ENCODE results near the gene EEF1AKMT3. TPM values are rescaled to one million over a fixed set of nuclear protein-coding genes. Genes with fewer than 3 reads are reported as not detected.
A peak's percentile ranks its signal among the peaks of the same experiment; 100 is the strongest.

EEF1AKMT3 gene
- total and polyA plus RNA-seq, 5 donors from 2014 or later = 1.8 to 7.6 (median 2.8) TPM

DNA sequence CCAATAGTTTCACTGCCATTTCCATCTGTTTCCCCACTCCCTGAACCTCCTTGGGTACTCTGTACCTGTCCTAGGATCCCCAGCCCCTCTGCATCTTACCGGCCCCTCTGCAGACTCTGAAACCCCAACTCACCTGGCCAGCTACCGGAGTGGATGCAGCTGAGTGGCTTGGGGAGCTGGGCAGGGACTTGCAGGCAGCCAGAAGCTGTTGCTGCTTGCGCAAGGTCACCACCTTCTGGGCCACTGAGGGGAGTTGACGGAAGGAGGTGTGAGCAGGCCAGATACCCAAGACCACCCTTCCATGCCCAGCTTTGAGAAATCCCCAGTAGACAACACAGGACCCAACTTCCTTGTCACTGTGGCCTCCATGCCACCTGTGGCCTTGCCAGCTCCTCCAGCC, 40.1 kb upstream of the EEF1AKMT3 start:
- ATAC-seq (ENCODE audit: low read depth in 2 of 2) (no peak), DNase-seq (no peak)
- Mint-ChIP-seq H3K27ac (peak overlapping the region in 1 of 3 donors; percentile 63), H3K27me3 (no peaks in the 10 kb centered on the region), H3K4me3 (no peak overlapping the region), H3K9me3 (no peaks in the 10 kb centered on the region), H3K4me1 (peaks cover 0 to 18% (median 13%) of the 10 kb centered on the region in 4 donors), H3K36me3 (peaks cover 57% of the 10 kb centered on the region)
- Histone ChIP-seq H3K27me3 (ENCODE audit: control insufficient read depth, insufficient read depth, low read length) (no peaks in the 10 kb centered on the region), H3K4me3 (ENCODE audit: low read depth, low read length) (no peak overlapping the region), H3K27ac (ENCODE audit: insufficient read depth, low read length, poor library complexity, severe bottlenecking) (no peak overlapping the region), H3K4me1 (ENCODE audit: control insufficient read depth, insufficient read depth, low read length, poor library complexity, severe bottlenecking) (no peaks in the 10 kb centered on the region), H3K9me3 (ENCODE audit: control insufficient read depth in 2 of 2, low read length in 2 of 2) (no peaks in the 10 kb centered on the region), H3K36me3 (ENCODE audit: control insufficient read depth, insufficient read depth, low read length) (peaks cover 84% of the 10 kb centered on the region)

GRCh38 chr12:57732726-57733593, 39.5 kb upstream of the EEF1AKMT3 start:
- Histone ChIP-seq H3K4me1 (ENCODE audit: control insufficient read depth, insufficient read depth, low read length, poor library complexity, severe bottlenecking) (no peaks in the 10 kb centered on the region), H3K27me3 (ENCODE audit: control insufficient read depth, insufficient read depth, low read length) (no peaks in the 10 kb centered on the region), H3K4me3 (ENCODE audit: low read depth, low read length) (no peak overlapping the region), H3K36me3 (ENCODE audit: control insufficient read depth, insufficient read depth, low read length) (peaks cover 79% of the 10 kb centered on the region), H3K9me3 (ENCODE audit: control insufficient read depth in 2 of 2, low read length in 2 of 2) (no peaks in the 10 kb centered on the region), H3K27ac (ENCODE audit: insufficient read depth, low read length, poor library complexity, severe bottlenecking) (no peak overlapping the region)
- Mint-ChIP-seq H3K27me3 (no peaks in the 10 kb centered on the region), H3K9me3 (no peaks in the 10 kb centered on the region), H3K36me3 (peaks cover 54% of the 10 kb centered on the region), H3K4me3 (no peak overlapping the region), H3K4me1 (peaks cover 0 to 18% (median 13%) of the 10 kb centered on the region in 4 donors), H3K27ac (peak overlapping the region in 1 of 3 donors; percentile 63)
- no peak for DNase-seq
- ATAC-seq (ENCODE audit: low read depth in 2 of 2) = no peak

- H3K9me3 Mint-ChIP-seq = no peaks in the 10 kb centered on the region
- no peaks in the 10 kb centered on the region for H3K9me3 ChIP-seq (ENCODE audit: control insufficient read depth in 2 of 2, low read length in 2 of 2)
- DNase-seq = no peak
- peaks cover 49% of the 10 kb centered on the region for H3K36me3 Mint-ChIP-seq
- no peaks in the 10 kb centered on the region for H3K27me3 Mint-ChIP-seq
- ATAC-seq (ENCODE audit: low read depth in 2 of 2) = no peak
- H3K36me3 ChIP-seq (ENCODE audit: control insufficient read depth, insufficient read depth, low read length) = peaks cover 72% of the 10 kb centered on the region
- H3K27ac ChIP-seq (ENCODE audit: insufficient read depth, low read length, poor library complexity, severe bottlenecking) = peak overlapping the region; percentile 37
- H3K4me3 ChIP-seq (ENCODE audit: low read depth, low read length) = no peak overlapping the region
- H3K4me1 ChIP-seq (ENCODE audit: control insufficient read depth, insufficient read depth, low read length, poor library complexity, severe bottlenecking) = peaks cover 5% of the 10 kb centered on the region
- H3K4me1 Mint-ChIP-seq = peaks cover 0 to 19% (median 12%) of the 10 kb centered on the region in 4 donors
- no peak overlapping the region for H3K4me3 Mint-ChIP-seq
- no peaks in the 10 kb centered on the region for H3K27me3 ChIP-seq (ENCODE audit: control insufficient read depth, insufficient read depth, low read length)
- peak overlapping the region in 1 of 3 donors; percentile 76 for H3K27ac Mint-ChIP-seq
Measured at GRCh38 chr12:57733928-57734327, 38.5 kb upstream of the EEF1AKMT3 start.

- Histone ChIP-seq H3K9me3 (ENCODE audit: control insufficient read depth in 2 of 2, low read length in 2 of 2) (no peaks in the 10 kb centered on the region), H3K27me3 (ENCODE audit: control insufficient read depth, insufficient read depth, low read length) (no peaks in the 10 kb centered on the region), H3K4me1 (ENCODE audit: control insufficient read depth, insufficient read depth, low read length, poor library complexity, severe bottlenecking) (peaks cover 12% of the 10 kb centered on the region), H3K36me3 (ENCODE audit: control insufficient read depth, insufficient read depth, low read length) (peaks cover 68% of the 10 kb centered on the region), H3K27ac (ENCODE audit: insufficient read depth, low read length, poor library complexity, severe bottlenecking) (peak overlapping the region; percentile 37), H3K4me3 (ENCODE audit: low read depth, low read length) (no peak overlapping the region)
- Mint-ChIP-seq H3K36me3 (peaks cover 44% of the 10 kb centered on the region), H3K4me1 (peaks cover 0 to 25% (median 17%) of the 10 kb centered on the region in 4 donors), H3K27ac (peak overlapping the region; percentile 55 to 89 (median 67)), H3K9me3 (no peaks in the 10 kb centered on the region), H3K4me3 (peak overlapping the region in 2 of 4 donors; percentile 81 to 86), H3K27me3 (no peaks in the 10 kb centered on the region)
- ATAC-seq (ENCODE audit: low read depth in 2 of 2) (no peak), DNase-seq (no peak)
Measured at GRCh38 chr12:57734591-57734990, 37.8 kb upstream of the EEF1AKMT3 start.

- Mint-ChIP-seq H3K27me3 (no peaks in the 10 kb centered on the region), H3K36me3 (peaks cover 40% of the 10 kb centered on the region), H3K9me3 (no peaks in the 10 kb centered on the region), H3K4me3 (peak overlapping the region in 2 of 4 donors; percentile 68 to 81), H3K27ac (peak overlapping the region; percentile 55 to 68 (median 67)), H3K4me1 (peaks cover 0 to 31% (median 18%) of the 10 kb centered on the region in 4 donors)
- ATAC-seq (ENCODE audit: low read depth in 2 of 2) (no peak), DNase-seq (no peak)
- Histone ChIP-seq H3K27ac (ENCODE audit: insufficient read depth, low read length, poor library complexity, severe bottlenecking) (peak overlapping the region; percentile 23), H3K4me3 (ENCODE audit: low read depth, low read length) (no peak overlapping the region), H3K9me3 (ENCODE audit: control insufficient read depth in 2 of 2, low read length in 2 of 2) (no peaks in the 10 kb centered on the region), H3K27me3 (ENCODE audit: control insufficient read depth, insufficient read depth, low read length) (no peaks in the 10 kb centered on the region), H3K4me1 (ENCODE audit: control insufficient read depth, insufficient read depth, low read length, poor library complexity, severe bottlenecking) (peaks cover 19% of the 10 kb centered on the region), H3K36me3 (ENCODE audit: control insufficient read depth, insufficient read depth, low read length) (peaks cover 62% of the 10 kb centered on the region)
Measured at GRCh38 chr12:57735198-57735855, 37.1 kb upstream of the EEF1AKMT3 start.

DNA sequence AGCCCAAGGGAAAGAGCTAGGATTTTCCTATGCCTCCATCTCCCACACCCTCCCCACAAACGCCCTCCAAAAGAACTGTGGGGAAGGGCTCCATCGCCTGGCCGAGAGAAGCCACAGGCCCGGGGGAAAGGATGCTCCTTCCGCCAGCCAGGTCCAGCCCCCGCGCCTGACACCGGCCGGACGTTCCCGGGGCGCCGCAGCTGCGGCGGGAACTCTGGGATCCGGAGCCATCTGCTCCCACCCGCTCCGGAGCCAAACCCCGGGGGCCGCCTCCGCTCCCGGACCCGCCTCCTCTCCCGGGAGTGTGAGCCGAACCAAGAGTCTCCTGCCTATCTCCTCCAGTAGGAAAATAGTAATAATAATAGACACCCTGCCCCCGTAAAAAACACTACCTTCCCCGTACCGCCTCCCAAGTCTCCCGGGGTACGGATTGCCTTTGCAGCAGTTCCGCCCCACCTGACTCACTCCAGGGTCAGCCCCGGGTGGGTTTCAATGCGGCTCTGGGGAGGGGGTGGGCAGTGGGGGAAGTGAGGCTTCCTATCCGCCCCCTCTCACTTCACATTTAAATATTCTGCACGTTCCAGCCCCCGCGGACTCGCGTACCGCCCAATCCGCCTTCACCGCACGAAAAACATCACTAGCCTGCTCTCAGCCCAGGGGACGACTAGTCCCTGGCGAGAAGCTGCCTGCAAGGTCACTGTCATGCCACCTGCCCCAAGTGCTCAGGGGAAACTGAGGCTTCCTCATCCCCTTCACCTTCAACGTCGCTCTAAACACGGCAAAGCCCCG, 36.3 kb upstream of the EEF1AKMT3 start:
- peaks cover 26% of the 10 kb centered on the region for H3K4me1 ChIP-seq (ENCODE audit: control insufficient read depth, insufficient read depth, low read length, poor library complexity, severe bottlenecking)
- ATAC-seq (ENCODE audit: low read depth in 2 of 2) = no peak
- Mint-ChIP-seq H3K9me3 (peaks cover 0 to 2% (median 0%) of the 10 kb centered on the region in 7 donors), H3K27me3 (no peaks in the 10 kb centered on the region), H3K27ac (peak overlapping the region in 1 of 3 donors; percentile 51), H3K4me1 (peaks cover 0 to 38% (median 25%) of the 10 kb centered on the region in 4 donors), H3K36me3 (peaks cover 40% of the 10 kb centered on the region), H3K4me3 (peak overlapping the region in 1 of 4 donors; percentile 59)
- DNase-seq = no peak
- H3K27me3 ChIP-seq (ENCODE audit: control insufficient read depth, insufficient read depth, low read length) = no peaks in the 10 kb centered on the region
- H3K9me3 ChIP-seq (ENCODE audit: control insufficient read depth in 2 of 2, low read length in 2 of 2) = no peaks in the 10 kb centered on the region
- no peak overlapping the region for H3K27ac ChIP-seq (ENCODE audit: insufficient read depth, low read length, poor library complexity, severe bottlenecking)
- H3K36me3 ChIP-seq (ENCODE audit: control insufficient read depth, insufficient read depth, low read length) = peaks cover 53% of the 10 kb centered on the region
- H3K4me3 ChIP-seq (ENCODE audit: low read depth, low read length) = no peak overlapping the region

DNA sequence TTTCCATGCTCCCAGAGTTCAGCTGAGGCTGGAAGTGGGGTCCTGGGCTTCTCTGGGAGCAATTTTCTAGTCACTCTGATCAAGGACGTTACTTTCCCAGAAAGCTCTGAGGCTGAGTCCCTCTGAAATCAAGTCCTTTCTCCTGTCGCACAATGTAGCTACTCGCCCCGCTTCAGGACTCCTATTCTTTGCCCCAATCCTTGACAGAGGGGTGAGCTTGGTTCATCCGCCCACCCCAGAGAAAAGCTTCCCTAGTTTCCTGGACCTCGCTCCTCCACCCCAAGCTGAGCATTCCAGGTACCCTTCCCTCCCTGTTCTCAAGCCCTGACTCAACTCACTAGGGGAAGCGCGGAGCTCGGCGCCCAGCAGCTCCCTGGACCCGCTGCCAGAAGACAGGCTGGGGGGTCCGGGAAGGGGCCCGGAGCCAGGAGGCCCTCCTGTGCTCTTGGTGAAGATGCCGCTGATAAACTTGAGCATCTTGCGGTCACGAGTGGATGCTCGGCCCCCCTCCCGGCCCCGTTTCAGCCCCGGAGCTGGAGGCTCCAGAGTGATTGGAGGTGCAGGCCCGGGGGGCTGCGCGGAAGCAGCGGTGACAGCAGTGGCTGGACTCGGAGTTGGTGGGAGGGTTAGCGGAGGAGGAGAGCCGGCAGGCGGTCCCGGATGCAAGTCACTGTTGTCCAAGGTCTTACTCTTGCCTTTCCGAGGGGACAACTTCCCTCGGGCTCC, 35.5 kb upstream of the EEF1AKMT3 start:
- DNase-seq (no peak), ATAC-seq (ENCODE audit: low read depth in 2 of 2) (no peak)
- H3K27ac Mint-ChIP-seq = peak overlapping the region in 2 of 3 donors; percentile 23 to 51
- peak overlapping the region in 3 of 4 donors; percentile 29 to 59 (median 32) for H3K4me3 Mint-ChIP-seq
- peaks cover 0 to 46% (median 29%) of the 10 kb centered on the region in 4 donors for H3K4me1 Mint-ChIP-seq
- Histone ChIP-seq H3K27ac (ENCODE audit: insufficient read depth, low read length, poor library complexity, severe bottlenecking) (no peak overlapping the region), H3K9me3 (ENCODE audit: control insufficient read depth in 2 of 2, low read length in 2 of 2) (no peaks in the 10 kb centered on the region), H3K4me3 (ENCODE audit: low read depth, low read length) (no peak overlapping the region), H3K4me1 (ENCODE audit: control insufficient read depth, insufficient read depth, low read length, poor library complexity, severe bottlenecking) (peaks cover 34% of the 10 kb centered on the region), H3K36me3 (ENCODE audit: control insufficient read depth, insufficient read depth, low read length) (peaks cover 46% of the 10 kb centered on the region), H3K27me3 (ENCODE audit: control insufficient read depth, insufficient read depth, low read length) (no peaks in the 10 kb centered on the region)
- no peaks in the 10 kb centered on the region for H3K27me3 Mint-ChIP-seq
- peaks cover 0 to 2% (median 0%) of the 10 kb centered on the region in 7 donors for H3K9me3 Mint-ChIP-seq
- peaks cover 35% of the 10 kb centered on the region for H3K36me3 Mint-ChIP-seq
